Psoas muscle (tissue), 8 donors: ENCODE data around the gene BRME1. TPM values are rescaled to one million over a fixed set of nuclear protein-coding genes. Genes with fewer than 3 reads are reported as not detected.
A peak's percentile ranks its signal among the peaks of the same experiment; 100 is the strongest.

Source experiments
- ATAC-seq, 4 donors: fragments of 200-7000 bp; cut with Tn5 transposase; one replicate each; pipeline ENCODE4 v1.9.1; 2020; ENCODE audit warnings: moderate library complexity in 3 of 4, mild to moderate bottlenecking in 2 of 4
- DNase-seq, 2 donors: peaks; one replicate each; pipeline ENCODE4 v3.0.0-alpha.2; 2020
- H3K27ac ChIP-seq: fragments of 200-600 bp; one replicate; pipeline ENCODE4 v1.8.0; 2022
- H3K27me3 ChIP-seq, 3 donors: fragments of 200-600 bp in 1 of 3; one replicate each; pipeline versions ENCODE4 v1.6.1 to v1.8.0; 2013 to 2022; ENCODE audit warnings: low read length in 2 of 3, mild to moderate bottlenecking in 2 of 3, moderate library complexity in 1 of 3; ENCODE audit not compliant: insufficient read depth in 3 of 3
- H3K36me3 ChIP-seq, 2 donors: fragments of 200-600 bp in 1 of 2; one replicate each; pipeline versions ENCODE4 v1.6.1 to v1.8.0; 2013 to 2022; ENCODE audit warnings: low read depth in 1 of 2, mild to moderate bottlenecking in 1 of 2, moderate library complexity in 1 of 2; ENCODE audit not compliant: insufficient read depth in 1 of 2
- H3K4me1 ChIP-seq: fragments of 200-600 bp; one replicate; pipeline ENCODE4 v1.8.0; 2022
- H3K4me3 ChIP-seq: fragments of 200-600 bp; one replicate; pipeline ENCODE4 v1.8.0; 2022; ENCODE audit warnings: mild to moderate bottlenecking
- H3K9me3 ChIP-seq: fragments of 200-600 bp; one replicate; pipeline ENCODE4 v1.8.0; 2022
- CTCF ChIP-seq: fragments of 200-600 bp; IDR thresholded peaks from one replicate; pipeline ENCODE4 v1.8.0; 2022; ENCODE audit warnings: antibody characterized with exemption
- WGBS, 3 donors: extraction: QIAGEN DNeasy Blood & Tissue Kit; methylation state at CpG; one replicate each; pipeline versions ENCODE4 v1.1.6 to v1.1.7; 2013; 5-methylcytosine and 5-hydroxymethylcytosine counted together
- intact Hi-C, 2 donors: fragments of 100-400 bp; cut with DNase I; formaldehyde crosslinking; loops; one replicate each; pipeline versions ENCODE4 v1.11.0 to v1.14.2; 2022
- polyA plus RNA-seq, 3 donors: library from polyadenylated mRNA; stranded (reverse); fragments of 200-250 nt; gene quantifications; one replicate each; pipeline ENCODE4 v1.2.3, GENCODE V29; 2013
- total RNA-seq, 4 donors: library from RNA; stranded (reverse); fragmentation: NEBNext Ultra II Directional in 2 of 4; extraction: Animal tissue kit (Norgen Biotek cat#: 25700) in 2 of 4; gene quantifications; one replicate each; pipeline versions ENCODE4 v1.2.1 to v1.2.4, GENCODE V29; 2021 to 2023
- donor health status: healthy with polysubstance abuse.
- donor health status: DM: no; HTN: no; CAD: no; lungs with moderate emphysema.
- donor health status: Bipolar disorder and iron deficiency.
- donor health status: healthy.
- donor health status: DM: yes; HTN: yes; CAD: no.
- donor health status: DM: no; HTN: no; CAD: no.
- donor health status: DM: no; HTN: no; CAD: no.
- donor health status: DM: yes; HTN: yes; CAD: no.

The BRME1 gene
- total and polyA plus RNA-seq, 7 donors = 0.27 to 2.5 (median 1.1) TPM

- H3K27me3 ChIP-seq = peaks cover 0 to 5% (median 3%) of the 10 kb centered on the region in 3 donors
- H3K4me1 ChIP-seq = no peaks in the 10 kb centered on the region
- no peak for TF ChIP-seq CTCF
- H3K36me3 ChIP-seq = peaks cover 0 to 21% of the 10 kb centered on the region in 2 donors
- ATAC-seq = no peak
- H3K27ac ChIP-seq = no peak overlapping the region
- no peak for DNase-seq
- intact Hi-C loops = no loop called here
- H3K4me3 ChIP-seq = no peak overlapping the region
- no peaks in the 10 kb centered on the region for H3K9me3 ChIP-seq
- WGBS, 3 donors = 83 to 88% (median 84%) methylated on average over 39 to 42 of the region's 42 CpGs
Measured at GRCh38 chr19:13932911-13933393, 27.0 kb upstream of the BRME1 start.

- no peak for DNase-seq
- intact Hi-C loops = no loop called here
- TF ChIP-seq CTCF = no peak
- Histone ChIP-seq H3K36me3 (peaks cover 0 to 28% of the 10 kb centered on the region in 2 donors), H3K4me3 (no peak overlapping the region), H3K9me3 (no peaks in the 10 kb centered on the region), H3K27me3 (peaks cover 0 to 3% (median 0%) of the 10 kb centered on the region in 3 donors), H3K4me1 (no peaks in the 10 kb centered on the region), H3K27ac (no peak overlapping the region)
- 91 to 92% (median 92%) methylated on average over 6 of the region's 6 CpGs for WGBS, 3 donors
- no peak for ATAC-seq
Measured at GRCh38 chr19:13932149-13932637, 26.3 kb upstream of the BRME1 start.

- DNase-seq (no peak), ATAC-seq (peak in 1 of 4 donors; percentile 14)
- no peaks in the 10 kb centered on the region for H3K4me1 ChIP-seq
- H3K9me3 ChIP-seq = no peaks in the 10 kb centered on the region
- no peak overlapping the region for H3K4me3 ChIP-seq
- no peak overlapping the region for H3K27ac ChIP-seq
- H3K36me3 ChIP-seq = peaks cover 0 to 34% of the 10 kb centered on the region in 2 donors
- peaks cover 0 to 3% (median 0%) of the 10 kb centered on the region in 3 donors for H3K27me3 ChIP-seq
- TF ChIP-seq CTCF = no peak
- intact Hi-C loops = no loop called here
- 80 to 86% (median 81%) methylated on average over 28 to 30 of the region's 30 CpGs for WGBS, 3 donors
Measured at GRCh38 chr19:13931391-13932148, 25.7 kb upstream of the BRME1 start.

- Histone ChIP-seq H3K27me3 (no peaks in the 10 kb centered on the region), H3K4me3 (no peak overlapping the region), H3K4me1 (no peaks in the 10 kb centered on the region), H3K9me3 (no peaks in the 10 kb centered on the region), H3K36me3 (peaks cover 0 to 44% of the 10 kb centered on the region in 2 donors), H3K27ac (no peak overlapping the region)
- DNase-seq (no peak), ATAC-seq (no peak)
- intact Hi-C loops = no loop called here
- TF ChIP-seq CTCF = no peak
- 86 to 89% (median 88%) methylated on average over 17 of the region's 17 CpGs for WGBS, 3 donors
Measured at GRCh38 chr19:13930402-13930801, 24.5 kb upstream of the BRME1 start.
